HepG2 (cell line): Measurements from ENCODE around the gene ARHGAP9. TPM values are rescaled to one million over a fixed set of nuclear protein-coding genes. Genes with fewer than 3 reads are reported as not detected.

Source experiments
- ATAC-seq: fragments of 200-7000 bp; cut with Tn5 transposase; 3 replicates; pipeline ENCODE4 v1.9.1; 2020; ENCODE audit warnings: mild to moderate bottlenecking, moderate library complexity
- BruUV-seq: library from RNA; stranded (reverse); fragments of 400-500 nt; replicated peaks from 2 replicates; lab custom pipeline; 2021; lab: Mats Ljungman, UMichigan
- CTCF ChIA-PET: fragments of 300-600 bp; formaldehyde crosslinking; extraction: SDS; loops from one replicate; lab custom pipeline; 2021; ENCODE audit warnings: low total read pairs, inconsistent platforms, low intra/inter-chr PET ratio; lab: Yijun Ruan, JAX
- POLR2A ChIA-PET: fragments of 350-600 bp; sonication (Branson Sonifier 250); formaldehyde crosslinking; loops from one replicate; lab custom pipeline; 2020; ENCODE audit warnings: antibody characterized with exemption, inconsistent platforms; lab: Yijun Ruan, JAX
- DNase-seq: peaks from one replicate; pipeline ENCODE4 v3.0.0-alpha.2; 2015; ENCODE audit warnings: low spot score
- FAIRE-seq: peaks from 3 replicates; lab custom pipeline; 2011; peaks lifted over from hg19 to GRCh38; lab: Jason Lieb, UNC
- H2AFZ ChIP-seq: one replicate; pipeline ENCODE4 v1.6.1; 2011; ENCODE audit warnings: low read length, inconsistent platforms
- H3K27ac ChIP-seq: fragments of 300-600 bp; 3 replicates; pipeline ENCODE4 v1.8.0; 2011; ENCODE audit warnings: mixed run types, mild to moderate bottlenecking, mixed read lengths, low read length, inconsistent platforms; ENCODE audit not compliant: insufficient read depth; ENCODE audit errors: extremely low read length
- H3K27me3 ChIP-seq, 2 experiments: fragments of 200-600 bp in 1 of 2; 2 replicates in 1 of 2; 3 replicates in 1 of 2; pipeline versions ENCODE4 v1.6.0 to v1.8.0; 2011; ENCODE audit warnings: low read length in 2 of 2, mild to moderate bottlenecking in 2 of 2, moderate library complexity in 2 of 2, inconsistent platforms in 1 of 2; ENCODE audit not compliant: insufficient read depth in 2 of 2, control insufficient read depth in 1 of 2
- H3K36me3 ChIP-seq, 2 experiments: fragments of 200-600 bp in 1 of 2; replicated peaks in 1 of 2; 2 replicates in 1 of 2; 3 replicates in 1 of 2; pipeline versions ENCODE4 v1.5.1 to v1.8.0; 2011; ENCODE audit warnings: low read length in 2 of 2, inconsistent platforms in 1 of 2; ENCODE audit not compliant: insufficient read depth in 2 of 2, control insufficient read depth in 1 of 2
- H3K4me1 ChIP-seq: 2 replicates; pipeline ENCODE4 v1.5.1; 2012; ENCODE audit warnings: low read length, inconsistent platforms; ENCODE audit not compliant: insufficient read depth
- H3K4me2 ChIP-seq: 2 replicates; pipeline ENCODE4 v1.6.0; 2011; ENCODE audit warnings: low read depth, low read length, inconsistent platforms
- H3K4me3 ChIP-seq, 3 experiments: fragments of 200-600 bp in 1 of 3; sonication (generic), shearing (Covaris generic) in 1 of 3; replicated peaks in 1 of 3; 2 replicates each; pipeline ENCODE4 v1.5.1; 2011 to 2016; ENCODE audit warnings: low read length in 3 of 3, inconsistent platforms in 2 of 3, low read depth in 2 of 3, mild to moderate bottlenecking in 2 of 3, control low read depth in 1 of 3, mixed read lengths in 1 of 3; ENCODE audit not compliant: insufficient read depth in 1 of 3
- H3K79me2 ChIP-seq: one replicate; pipeline ENCODE4 v1.6.1; 2011; ENCODE audit warnings: low read length, inconsistent platforms; ENCODE audit not compliant: insufficient read depth
- H3K9ac ChIP-seq: 2 replicates; pipeline ENCODE4 v1.6.0; 2011; ENCODE audit warnings: mild to moderate bottlenecking, low read depth, low read length, inconsistent platforms; ENCODE audit not compliant: insufficient read depth
- H3K9me3 ChIP-seq: 2 replicates; pipeline ENCODE4 v1.5.1; 2012; ENCODE audit warnings: mild to moderate bottlenecking, low read length
- H4K20me1 ChIP-seq: 2 replicates; pipeline ENCODE4 v1.6.0; 2011; ENCODE audit warnings: inconsistent platforms, mild to moderate bottlenecking, low read length, moderate library complexity; ENCODE audit not compliant: insufficient read depth
- BHLHE40 ChIP-seq: IDR thresholded peaks from 2 replicates; pipeline ENCODE4 v1.6.1; 2011; ENCODE audit warnings: low read length, improper control_type of control experiment
- ZBTB38 ChIP-seq: sonication (generic); formaldehyde crosslinking; IDR thresholded peaks from 2 replicates; pipeline ENCODE4 v1.5.1; 2020; ENCODE audit warnings: mild to moderate bottlenecking, missing genetic modification reagents
- ZNF121 ChIP-seq: sonication (generic); formaldehyde crosslinking; IDR thresholded peaks from 2 replicates; pipeline ENCODE4 v1.5.0; 2020; ENCODE audit warnings: mild to moderate bottlenecking, missing genetic modification reagents
- ZNF430 ChIP-seq: sonication (generic); formaldehyde crosslinking; IDR thresholded peaks from 2 replicates; pipeline ENCODE4 v1.9.0; 2021; ENCODE audit warnings: mild to moderate bottlenecking, missing genetic modification reagents
- ZNF558 ChIP-seq: sonication (generic); formaldehyde crosslinking; IDR thresholded peaks from 2 replicates; pipeline ENCODE4 v1.9.0; 2022; ENCODE audit warnings: mild to moderate bottlenecking, missing genetic modification reagents, borderline replicate concordance
- WGBS: methylation state at CpG from one replicate; pipeline ENCODE4 v1.1.6; 2017; ENCODE audit warnings: low lambda C conversion rate; 5-methylcytosine and 5-hydroxymethylcytosine counted together
- in situ Hi-C: cut with HindIII; loops from 2 replicates; pipeline ENCODE4 v1.10.0; 2017; ENCODE audit warnings: low pct_unique_long_range_greater_than_20kb; ENCODE audit not compliant: extremely low pct_ligation_motif_present
- intact Hi-C: fragments of 100-400 bp; cut with micrococcal nuclease; formaldehyde crosslinking; loops from one replicate; pipeline ENCODE4 v1.10.0; 2022; ENCODE audit not compliant: unreplicated experiment
- polyA plus RNA-seq, 8 experiments: library from polyadenylated mRNA; depleted of rRNA in 3 of 8; stranded (reverse) in 7 of 8; unstranded in 1 of 8; fragments of >200 nt; fragmentation: Illumina TruSeq in 4 of 8; extraction: Trizol in 4 of 8; gene quantifications; 2 replicates each; pipeline versions ENCODE4 v1.2.1 to v1.2.3, GENCODE V29; 2011 to 2016; ENCODE audit warnings: low read depth in 4 of 8, missing spikeins in 1 of 8, mixed read lengths in 1 of 8; ENCODE audit not compliant: insufficient read depth in 1 of 8
- total RNA-seq, 5 experiments: library from RNA; depleted of rRNA; stranded (reverse); fragments of >200 nt; fragmentation: Illumina TruSeq; extraction: Trizol; gene quantifications; 2 replicates each; pipeline ENCODE4 v1.2.3, GENCODE V29; 2016; ENCODE audit warnings: low read depth in 1 of 5

Gene ARHGAP9
- total and polyA plus RNA-seq, 2 of the 13 experiments (the other 11 are each of a cell fraction or from before 2014, with no cell fraction given) = 0.18 to 1.2 TPM

GRCh38 chr12:57433370-57433769 is 46.3 kb downstream of the ARHGAP9 start:
- Histone ChIP-seq H3K9ac (no peak overlapping the region), H2AFZ (no peak overlapping the region), H3K9me3 (no peaks in the 10 kb centered on the region), H3K36me3 (no peaks in the 10 kb centered on the region), H3K79me2 (peaks cover 14% of the 10 kb centered on the region), H3K27me3 (no peaks in the 10 kb centered on the region; a peak in 1 of 5 replicates), H3K4me3 (no peak overlapping the region), H3K4me2 (no peak overlapping the region), H3K27ac (no peak overlapping the region), H4K20me1 (no peaks in the 10 kb centered on the region), H3K4me1 (peaks cover 51% of the 10 kb centered on the region)
- ChIA-PET CTCF (no interaction called here), POLR2A (interaction anchor here (1.4 to 4.6 kb wide), 3 partner anchors 20 to 26 kb away, joined by 4 to 99 read pairs (median 11); partner anchors contain the start of genes GLI1 and INHBE)
- intact Hi-C loops = no loop called here
- TF ChIP-seq ZNF430 (no peak), ZNF121 (CRISPR knock-in tag) (peak; percentile 73)
- ATAC-seq (no peak), DNase-seq (no peak), FAIRE-seq (no peak)
- 85% methylated on average over 3 of the region's 3 CpGs for WGBS
- no TSS peak for BruUV-seq
- in situ Hi-C loops = no loop called here

- DNase-seq = no peak
- Histone ChIP-seq H3K27me3 (no peaks in the 10 kb centered on the region; a peak in 1 of 5 replicates), H3K4me3 (peak overlapping the region; percentile 46 to 77 (median 63); a peak in 4 of 6 replicates), H3K9ac (peak overlapping the region; percentile 89), H3K9me3 (no peaks in the 10 kb centered on the region), H3K4me1 (peaks cover 51% of the 10 kb centered on the region), H3K79me2 (peaks cover 14% of the 10 kb centered on the region), H4K20me1 (no peaks in the 10 kb centered on the region), H3K27ac (peak overlapping the region; percentile 77), H2AFZ (peak overlapping the region; percentile 62), H3K36me3 (no peaks in the 10 kb centered on the region), H3K4me2 (peak overlapping the region; percentile 78)
- TF ChIP-seq ZBTB38 (CRISPR knock-in tag) (0 out of 2 replicates have a peak, but pooled peaks have one; percentile 31), BHLHE40 (no peak), ZNF558 (0 out of 2 replicates have a peak, but pooled peaks have one; percentile 17)
- in situ Hi-C loops = no loop called here
- BruUV-seq = no TSS peak
- ChIA-PET CTCF (no interaction called here), POLR2A (interaction anchor here (1.4 to 4.6 kb wide), 2 partner anchors 21 to 27 kb away, joined by 4 to 99 read pairs; partner anchors contain the start of genes GLI1 and INHBE)
- ATAC-seq = no peak
- intact Hi-C loops = no loop called here
- WGBS = 72% methylated on average over 11 of the region's 11 CpGs
- no peak for FAIRE-seq
Observed at GRCh38 chr12:57431654-57432188, 47.9 kb downstream of the ARHGAP9 start.
